Ectodermal cell (in vitro differentiated cells): Measurements from ENCODE around the gene HLA-B.
A peak's percentile ranks its signal among the peaks of the same experiment; 100 is the strongest.

Experiments
- H3K27ac ChIP-seq: 2 replicates; pipeline ENCODE4 v1.7.0; 2013; ENCODE audit warnings: mild to moderate bottlenecking, low read depth, low read length; ENCODE audit not compliant: insufficient read depth, poor library complexity, severe bottlenecking
- H3K27me3 ChIP-seq: 2 replicates; pipeline ENCODE4 v1.7.0; 2013; ENCODE audit warnings: mild to moderate bottlenecking, low read length; ENCODE audit not compliant: insufficient read depth, control insufficient read depth, poor library complexity, severe bottlenecking
- H3K36me3 ChIP-seq: one replicate; pipeline ENCODE4 v1.7.0; 2013; ENCODE audit warnings: low read length; ENCODE audit not compliant: control insufficient read depth, insufficient read depth
- H3K4me1 ChIP-seq: one replicate; pipeline ENCODE4 v1.7.0; 2013; ENCODE audit warnings: low read length; ENCODE audit not compliant: control insufficient read depth, insufficient read depth
- H3K4me3 ChIP-seq: 2 replicates; pipeline ENCODE4 v1.7.0; 2013; ENCODE audit warnings: low read depth, low read length, control low read depth; ENCODE audit not compliant: insufficient read depth
- H3K9me3 ChIP-seq: 2 replicates; pipeline ENCODE4 v1.7.0; 2013; ENCODE audit warnings: mild to moderate bottlenecking, low read length, moderate library complexity; ENCODE audit not compliant: control insufficient read depth
- WGBS, 2 experiments: methylation state at CpG; one replicate each; pipeline ENCODE4 v1.1.7; 2013; ENCODE audit warnings: missing lambda C conversion rate in 2 of 2; 5-methylcytosine and 5-hydroxymethylcytosine counted together

Gene HLA-B

DNA sequence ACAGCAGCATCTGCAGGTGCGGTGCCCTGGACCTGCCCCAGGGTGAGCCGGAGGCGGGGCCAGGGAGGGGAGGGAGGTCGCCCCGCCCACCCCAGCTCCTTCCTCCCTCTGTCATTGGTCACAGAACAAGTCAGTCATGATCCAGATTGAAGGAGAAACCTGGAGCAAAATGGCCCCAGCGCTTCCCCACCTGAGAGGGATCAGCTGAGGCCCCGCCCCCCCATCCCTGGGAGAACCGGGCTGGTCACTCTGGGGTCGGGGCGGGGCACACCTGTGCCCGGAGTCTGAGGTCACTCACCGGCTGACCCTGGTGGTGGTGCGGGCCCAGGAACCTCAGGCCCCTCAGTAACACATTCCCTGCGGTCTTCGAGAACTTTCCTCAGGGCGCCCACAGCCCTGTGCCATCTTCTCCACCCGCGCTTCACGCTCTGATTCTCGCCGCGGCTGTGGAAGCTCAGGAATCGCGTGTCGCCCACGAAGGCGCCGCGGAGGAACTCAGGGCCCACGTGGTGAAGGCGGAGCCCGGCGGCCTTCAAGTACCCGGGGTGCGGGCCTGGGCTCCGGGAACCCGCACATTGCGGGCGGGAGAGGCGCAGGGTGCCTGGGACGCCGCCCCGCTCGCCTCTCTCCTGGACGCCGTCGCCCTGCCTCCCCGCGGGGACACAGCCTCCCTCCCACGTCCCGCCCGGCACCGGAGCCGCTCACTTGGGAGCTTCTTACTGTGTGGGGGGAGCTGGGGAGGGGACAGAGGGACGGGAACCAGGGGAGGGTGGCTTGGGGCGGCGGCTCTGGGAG lies 48.7 kb downstream of the HLA-B start:
- no peaks in the 10 kb centered on the region for H3K9me3 ChIP-seq
- H3K4me1 ChIP-seq, result no peaks in the 10 kb centered on the region
- H3K4me3 ChIP-seq, result peak overlapping the region; percentile 16
- 42 to 46% methylated on average over 57 of the region's 57 CpGs for WGBS, 2 experiments
- no peaks in the 10 kb centered on the region for H3K36me3 ChIP-seq
- H3K27ac ChIP-seq, result no peak overlapping the region
- peaks cover 28% of the 10 kb centered on the region for H3K27me3 ChIP-seq

DNA sequence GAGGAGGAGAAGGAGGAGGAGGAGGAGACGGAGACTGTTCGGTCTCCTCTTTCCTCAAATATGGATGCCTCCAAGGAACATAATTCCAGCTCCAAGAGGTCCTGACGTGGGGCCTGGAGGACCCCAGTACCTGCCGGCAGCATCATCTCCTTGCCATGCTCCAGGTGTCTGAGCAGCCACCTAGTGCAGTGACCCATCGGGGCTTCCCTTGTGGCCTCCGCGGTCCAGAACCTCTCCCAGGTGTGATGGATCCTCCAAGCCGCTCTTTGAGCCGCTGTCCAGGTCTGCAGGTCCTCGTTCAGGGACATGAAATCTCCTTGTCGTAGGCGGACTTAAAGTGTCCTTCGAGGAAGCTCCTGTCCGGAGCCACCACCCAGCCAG lies 49.3 kb downstream of the HLA-B start:
- H3K27ac ChIP-seq, result no peak overlapping the region
- H3K4me1 ChIP-seq, result no peaks in the 10 kb centered on the region
- H3K36me3 ChIP-seq, result no peaks in the 10 kb centered on the region
- no peak overlapping the region for H3K4me3 ChIP-seq
- peaks cover 28% of the 10 kb centered on the region for H3K27me3 ChIP-seq
- H3K9me3 ChIP-seq, result no peaks in the 10 kb centered on the region
- 88 to 92% methylated on average over 14 of the region's 14 CpGs for WGBS, 2 experiments

DNA sequence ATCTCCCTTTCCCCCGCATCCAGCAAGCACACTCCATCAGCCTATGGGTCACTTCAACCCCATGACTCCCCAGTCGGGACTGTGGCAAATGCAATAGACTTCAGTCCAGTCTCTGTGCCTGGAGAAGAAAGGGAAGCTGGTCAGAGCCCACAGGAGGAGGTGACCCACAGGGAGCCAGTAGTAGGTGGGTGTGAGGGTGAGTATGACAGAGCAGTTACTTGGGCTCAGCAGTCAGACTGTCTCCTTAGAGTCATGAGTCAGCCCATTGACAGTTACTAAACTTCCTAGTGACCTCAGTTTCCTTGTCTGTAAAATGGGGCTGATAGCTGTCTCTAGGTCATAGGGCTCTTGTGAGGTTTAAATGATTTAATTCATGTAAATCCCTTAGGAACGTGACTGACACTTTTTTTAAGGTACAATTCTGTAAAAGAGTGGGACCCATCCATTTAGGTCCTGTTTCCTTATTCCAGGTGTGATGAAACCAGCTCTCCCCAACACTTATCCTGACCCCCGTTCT lies 51.2 kb downstream of the HLA-B start:
- Histone ChIP-seq H3K27me3 (peaks cover 28% of the 10 kb centered on the region), H3K4me1 (no peaks in the 10 kb centered on the region)
- WGBS, 2 experiments, result 83 to 92% methylated on average over 4 of the region's 4 CpGs

DNA sequence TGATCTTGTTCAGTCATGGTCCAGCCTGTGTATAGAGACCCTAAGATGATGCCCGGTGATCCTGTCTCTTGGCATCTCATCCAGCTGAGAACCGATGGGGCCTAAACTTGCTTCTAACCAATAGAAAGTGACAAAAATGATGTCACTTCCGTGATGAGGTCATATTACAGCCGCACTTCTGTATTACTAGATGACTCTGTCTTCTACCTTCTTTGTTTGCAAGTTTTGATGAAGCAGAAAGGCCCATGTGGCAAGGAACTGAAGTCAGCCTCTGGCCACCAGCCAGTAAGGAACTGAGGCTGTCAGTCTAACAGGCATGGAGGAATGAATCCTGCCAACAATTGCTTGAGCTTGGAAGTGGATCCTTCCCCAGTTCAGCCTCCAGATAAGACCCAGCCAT lies 52.3 kb downstream of the HLA-B start:
- WGBS, 2 experiments, result 70 to 76% methylated on average over 4 of the region's 4 CpGs
- Histone ChIP-seq H3K9me3 (no peaks in the 10 kb centered on the region), H3K4me3 (no peak overlapping the region), H3K27ac (no peak overlapping the region), H3K4me1 (no peaks in the 10 kb centered on the region), H3K36me3 (no peaks in the 10 kb centered on the region), H3K27me3 (peaks cover 23% of the 10 kb centered on the region)

More for the DNA sequence above, 51.2 kb downstream of the HLA-B start:
- Histone ChIP-seq H3K36me3 (no peaks in the 10 kb centered on the region), H3K27ac (no peak overlapping the region), H3K9me3 (no peaks in the 10 kb centered on the region), H3K4me3 (no peak overlapping the region)
